ENCODE results near the gene CDH7. TPM values are rescaled to one million over a fixed set of nuclear protein-coding genes. Genes with fewer than 3 reads are reported as not detected.

CDH7 gene
- total RNA-seq, 1 experiment from 2014 or later, result not detected

DNA sequence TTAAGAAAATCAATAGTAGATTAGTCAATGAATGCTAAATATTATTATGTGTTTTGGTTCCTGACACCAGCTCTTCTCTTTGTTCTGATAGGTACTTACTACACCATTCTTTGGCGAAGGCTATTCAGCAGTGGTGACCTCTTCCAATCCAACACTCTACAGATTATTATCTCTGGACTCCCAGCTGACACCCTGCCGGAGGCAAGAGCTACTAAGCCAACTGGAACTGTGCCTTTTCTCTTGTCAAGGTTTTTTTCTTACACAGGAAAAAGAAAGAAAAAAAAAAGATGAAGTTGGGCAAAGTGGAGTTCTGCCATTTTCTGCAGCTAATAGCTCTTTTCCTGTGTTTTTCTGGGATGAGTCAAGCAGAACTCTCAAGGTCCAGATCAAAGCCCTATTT lies 11.7 kb downstream of the CDH7 start:
- no peaks in the 10 kb centered on the region for H3K36me3 ChIP-seq (ENCODE audit: low read depth)
- no TSS peak for BruUV-seq (replicated peaks)
- no peaks in the 10 kb centered on the region for H3K4me1 ChIP-seq (replicated peaks; ENCODE audit: insufficient read depth)
- TF ChIP-seq CTCF (conservative IDR thresholded peaks at IDR 0.05) (no peak), EZH2 (IDR thresholded peaks at IDR 0.05; ENCODE audit: low read depth) (no peak)
- no peaks in the 10 kb centered on the region for H3F3A ChIP-seq (ENCODE audit: insufficient read depth, low read depth)
- DNase-seq, result no peak
- no peaks in the 10 kb centered on the region; the same call in 1 of the 2 replicates for H3K9me3 ChIP-seq (ENCODE audit: insufficient read depth, low read depth)
- intact Hi-C loops (cut with micrococcal nuclease; ENCODE audit: unreplicated experiment), result no loop called here
- no peaks in the 10 kb centered on the region for H3K27me3 ChIP-seq (ENCODE audit: insufficient read depth, low read depth)
- POLR2A ChIA-PET (ENCODE audit: unreplicated experiment), result no interaction called here
- no peaks in the 10 kb centered on the region for H4K20me1 ChIP-seq (ENCODE audit: insufficient read depth)
- H3K79me2 ChIP-seq (ENCODE audit: low read depth), result no peaks in the 10 kb centered on the region
- H3K4me3 ChIP-seq, result no peak overlapping the region
- no peak overlapping the region for H3K27ac ChIP-seq
- no peak overlapping the region for H3K4me2 ChIP-seq
- H3K9me2 ChIP-seq (ENCODE audit: insufficient read depth), result no peaks in the 10 kb centered on the region
- CTCF ChIA-PET, result no interaction called here
- H2AFZ ChIP-seq, result no peak overlapping the region

GRCh38 chr18:65767406-65767805 lies 16.6 kb downstream of the CDH7 start:
- Histone ChIP-seq H3K9me3 (ENCODE audit: insufficient read depth, low read depth) (no peaks in the 10 kb centered on the region; the same call in 1 of the 2 replicates), H3K27ac (no peak overlapping the region), H3K79me2 (ENCODE audit: low read depth) (no peaks in the 10 kb centered on the region), H4K20me1 (ENCODE audit: insufficient read depth) (no peaks in the 10 kb centered on the region), H2AFZ (no peak overlapping the region), H3F3A (ENCODE audit: insufficient read depth, low read depth) (no peaks in the 10 kb centered on the region), H3K27me3 (ENCODE audit: insufficient read depth, low read depth) (no peaks in the 10 kb centered on the region), H3K4me3 (no peak overlapping the region), H3K4me1 (replicated peaks; ENCODE audit: insufficient read depth) (no peaks in the 10 kb centered on the region), H3K36me3 (ENCODE audit: low read depth) (no peaks in the 10 kb centered on the region), H3K4me2 (no peak overlapping the region), H3K9me2 (ENCODE audit: insufficient read depth) (no peaks in the 10 kb centered on the region)
- no peak for DNase-seq
- intact Hi-C loops (cut with micrococcal nuclease; ENCODE audit: unreplicated experiment), result no loop called here
- POLR2A ChIA-PET (ENCODE audit: unreplicated experiment), result no interaction called here
- BruUV-seq (replicated peaks), result no TSS peak
- CTCF ChIA-PET, result no interaction called here
- TF ChIP-seq EZH2 (IDR thresholded peaks at IDR 0.05; ENCODE audit: low read depth) (no peak), CTCF (conservative IDR thresholded peaks at IDR 0.05) (no peak)

DNA sequence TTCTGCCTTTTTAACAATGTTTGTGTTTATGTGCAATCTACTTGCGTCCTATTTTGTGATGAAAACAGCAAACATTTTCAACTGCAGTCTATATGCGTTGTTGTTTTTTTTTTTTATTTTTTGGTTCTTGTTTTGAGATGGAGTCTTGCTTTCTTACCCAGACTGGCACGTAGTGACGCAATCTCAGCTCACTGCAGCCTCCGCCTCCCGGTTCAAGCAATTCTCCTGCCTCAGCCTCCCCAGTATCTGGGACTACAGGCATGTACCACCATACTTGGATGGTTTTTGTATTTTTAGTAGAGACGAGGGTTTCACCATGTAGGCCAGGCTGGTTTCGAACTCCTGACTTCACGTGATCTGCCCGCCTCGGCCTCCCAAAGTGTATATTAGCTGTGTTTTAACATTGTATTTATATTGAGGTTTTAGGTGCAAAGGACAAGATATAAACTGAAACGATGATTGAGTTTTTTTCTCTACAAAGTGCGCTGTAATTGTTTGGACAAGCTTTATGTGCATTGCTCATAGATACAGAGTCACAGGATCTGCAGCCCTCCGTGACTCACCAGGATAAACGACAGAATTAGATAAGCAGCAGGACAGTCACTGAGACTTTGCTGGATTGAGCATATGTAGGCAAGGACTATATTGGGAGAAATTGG lies 17.4 kb downstream of the CDH7 start:
- DNase-seq, result no peak
- Histone ChIP-seq H3K27ac (no peak overlapping the region), H3K79me2 (ENCODE audit: low read depth) (no peaks in the 10 kb centered on the region)

More for the DNA sequence above, 17.4 kb downstream of the CDH7 start:
- no peaks in the 10 kb centered on the region for H3K27me3 ChIP-seq (ENCODE audit: insufficient read depth, low read depth)
- BruUV-seq (replicated peaks), result no TSS peak
- no peaks in the 10 kb centered on the region for H3K4me1 ChIP-seq (replicated peaks; ENCODE audit: insufficient read depth)
- CTCF ChIA-PET, result no interaction called here
- intact Hi-C loops (cut with micrococcal nuclease; ENCODE audit: unreplicated experiment), result no loop called here
- POLR2A ChIA-PET (ENCODE audit: unreplicated experiment), result no interaction called here
- no peak overlapping the region for H3K4me3 ChIP-seq
- H3K36me3 ChIP-seq (ENCODE audit: low read depth), result no peaks in the 10 kb centered on the region
- H3K4me2 ChIP-seq, result no peak overlapping the region
- H3K9me2 ChIP-seq (ENCODE audit: insufficient read depth), result no peaks in the 10 kb centered on the region
- H3F3A ChIP-seq (ENCODE audit: insufficient read depth, low read depth), result no peaks in the 10 kb centered on the region
- no peak for TF ChIP-seq CTCF (conservative IDR thresholded peaks at IDR 0.05)
- TF ChIP-seq EZH2 (IDR thresholded peaks at IDR 0.05; ENCODE audit: low read depth), result no peak
- H4K20me1 ChIP-seq (ENCODE audit: insufficient read depth), result no peaks in the 10 kb centered on the region
- no peaks in the 10 kb centered on the region; the same call in 1 of the 2 replicates for H3K9me3 ChIP-seq (ENCODE audit: insufficient read depth, low read depth)
- no peak overlapping the region for H2AFZ ChIP-seq

Data from PC-9 (cell line).